ENCODE results near the gene UQCRHL. TPM values are rescaled to one million over a fixed set of nuclear protein-coding genes. Genes with fewer than 3 reads are reported as not detected.
A peak's percentile ranks its signal among the peaks of the same experiment; 100 is the strongest.

The UQCRHL gene
- total and polyA plus RNA-seq, 2 experiments from 2014 or later, result 2.3 to 3.0 TPM

GRCh38 chr1:15764269-15764764 lies 43.1 kb downstream of the UQCRHL start (continued):
- no peak for TF ChIP-seq ZNF114 (CRISPR knock-in tag; IDR thresholded peaks at IDR 0.05)

- peaks cover 31% of the 10 kb centered on the region for H3K4me1 Mint-ChIP-seq
- H3K27ac Mint-ChIP-seq, result peak overlapping the region; percentile 89
- Histone ChIP-seq H3K79me2 (replicated peaks; ENCODE audit: insufficient read depth) (peaks cover 59% of the 10 kb centered on the region), H3K9me2 (ENCODE audit: insufficient read depth) (no peaks in the 10 kb centered on the region), H3K4me1 (ENCODE audit: insufficient read depth) (peaks cover 23% of the 10 kb centered on the region), H3K36me3 (ENCODE audit: insufficient read depth) (peaks cover 12% of the 10 kb centered on the region), H3K4me3 (no peak overlapping the region), H3F3A (replicated peaks; ENCODE audit: low read depth) (peaks cover 14% of the 10 kb centered on the region), H2AFZ (no peak overlapping the region), H3K4me2 (no peak overlapping the region), H3K27me3 (ENCODE audit: insufficient read depth) (no peaks in the 10 kb centered on the region), H3K27ac (ENCODE audit: low read depth) (peak overlapping the region; percentile 59; the same call in 1 of the 2 replicates), H4K20me1 (replicated peaks; ENCODE audit: insufficient read depth) (peaks cover 34% of the 10 kb centered on the region)
- peaks cover 55% of the 10 kb centered on the region for H3K36me3 Mint-ChIP-seq (ENCODE audit: low read depth)
- TF ChIP-seq ETS1 (IDR thresholded peaks at IDR 0.05), result no peak
- TF ChIP-seq CREB1 (CRISPR knock-in tag; IDR thresholded peaks at IDR 0.05; ENCODE audit: low read depth), result no peak
- peak in 1 of 2 experiments; percentile 19; a peak in 1 of 4 replicates for TF ChIP-seq CTCF (conservative IDR thresholded peaks at IDR 0.05; ENCODE audit: low read depth in 2 of 2)
- no peak overlapping the region for H3K4me3 Mint-ChIP-seq
- peak; percentile 59 for DNase-seq (ENCODE audit: low spot score)
- ATAC-seq, result no peak
- H3K27me3 Mint-ChIP-seq (ENCODE audit: insufficient read depth, low read depth, poor library complexity), result peaks cover 24% of the 10 kb centered on the region
- H3K9me3 Mint-ChIP-seq, result no peaks in the 10 kb centered on the region; the same call in 2 of the 3 replicates
Measured at GRCh38 chr1:15762546-15762945, 44.9 kb downstream of the UQCRHL start.

- Histone ChIP-seq H3K27me3 (ENCODE audit: insufficient read depth) (no peaks in the 10 kb centered on the region), H3K9me2 (ENCODE audit: insufficient read depth) (no peaks in the 10 kb centered on the region), H2AFZ (no peak overlapping the region), H3K36me3 (ENCODE audit: insufficient read depth) (peaks cover 12% of the 10 kb centered on the region), H3K4me1 (ENCODE audit: insufficient read depth) (peaks cover 32% of the 10 kb centered on the region), H3K4me3 (peak overlapping the region; percentile 92), H3K4me2 (peak overlapping the region; percentile 98), H3K27ac (ENCODE audit: low read depth) (peak overlapping the region; percentile 47), H3K79me2 (replicated peaks; ENCODE audit: insufficient read depth) (peaks cover 59% of the 10 kb centered on the region), H3F3A (replicated peaks; ENCODE audit: low read depth) (peaks cover 24% of the 10 kb centered on the region), H4K20me1 (replicated peaks; ENCODE audit: insufficient read depth) (peaks cover 34% of the 10 kb centered on the region)
- Mint-ChIP-seq H3K27ac (0 out of 2 replicates have a peak overlapping the region, but pooled peaks have one; percentile 0), H3K4me3 (peak overlapping the region; percentile 92; the same call in 2 of the 3 replicates), H3K36me3 (ENCODE audit: low read depth) (peaks cover 47% of the 10 kb centered on the region), H3K27me3 (ENCODE audit: insufficient read depth, low read depth, poor library complexity) (peaks cover 29% of the 10 kb centered on the region), H3K9me3 (no peaks in the 10 kb centered on the region; the same call in 2 of the 3 replicates), H3K4me1 (peaks cover 41% of the 10 kb centered on the region)
- ATAC-seq (no peak), DNase-seq (ENCODE audit: low spot score) (no peak)
- TF ChIP-seq NANOG (IDR thresholded peaks at IDR 0.05; ENCODE audit: borderline replicate concordance) (no peak), CTCF (conservative IDR thresholded peaks at IDR 0.05; ENCODE audit: low read depth in 2 of 2) (no peak), ETS1 (IDR thresholded peaks at IDR 0.05) (no peak), CREB1 (CRISPR knock-in tag; IDR thresholded peaks at IDR 0.05; ENCODE audit: low read depth) (no peak), EZH2phosphoT487 (IDR thresholded peaks at IDR 0.05; ENCODE audit: unreplicated experiment) (no peak), POLR2AphosphoS5 (IDR thresholded peaks at IDR 0.05; ENCODE audit: low read depth) (no peak), JUNB (IDR thresholded peaks at IDR 0.05; ENCODE audit: unreplicated experiment) (no peak), REST (IDR thresholded peaks at IDR 0.05; ENCODE audit: unreplicated experiment) (no peak), EZH2 (IDR thresholded peaks at IDR 0.05; ENCODE audit: low read depth, unreplicated experiment) (no peak)
Measured at GRCh38 chr1:15761366-15762128, 45.9 kb downstream of the UQCRHL start.
